Natural killer cell treated with Interleukin-12 subunit alpha and Interleukin-12 subunit beta and Interleukin-15 and Interleukin-18, amount 100 ng/mL, for 72 hours (primary cell): ENCODE data around the gene DFFA. TPM values are rescaled to one million over a fixed set of nuclear protein-coding genes. Genes with fewer than 3 reads are reported as not detected.
"Not testable (repeated sequence)": the region's sequence is repeated elsewhere in the genome, so short reads cannot be mapped to it uniquely, and the experiment has no call there.

Experiments
- ATAC-seq, 2 donors: fragments of 150-1000 bp; cut with Tn5 transposase in 1 of 2; sonication (Bioruptor Pico), chemical (Tn5 transposase) in 1 of 2; 2 replicates each; pipeline ENCODE4 v1.10.0; 2021
- DNase-seq: peaks from one replicate; pipeline ENCODE4 v3.0.0; 2022; ENCODE audit warnings: low spot score
- H3K27ac Mint-ChIP-seq, 2 donors: 1 replicate in 1 of 2; 2 replicates in 1 of 2; pipeline ENCODE4 v1.8.0; 2022; ENCODE audit warnings: mixed read lengths in 2 of 2, mild to moderate bottlenecking in 1 of 2, moderate library complexity in 1 of 2
- H3K27me3 Mint-ChIP-seq, 2 donors: 1 replicate in 1 of 2; 2 replicates in 1 of 2; pipeline ENCODE4 v1.8.0; 2022; ENCODE audit warnings: mixed read lengths in 2 of 2
- H3K36me3 Mint-ChIP-seq: one replicate; pipeline ENCODE4 v1.8.0; 2022; ENCODE audit warnings: mixed read lengths
- H3K4me1 Mint-ChIP-seq, 2 donors: 1 replicate in 1 of 2; 2 replicates in 1 of 2; pipeline ENCODE4 v1.8.0; 2022; ENCODE audit warnings: low read depth in 2 of 2, mixed read lengths in 2 of 2, mild to moderate bottlenecking in 1 of 2
- H3K4me3 Mint-ChIP-seq: one replicate; pipeline ENCODE4 v1.8.0; 2022; ENCODE audit warnings: mixed read lengths
- H3K9me3 Mint-ChIP-seq: 2 replicates; pipeline ENCODE4 v1.8.0; 2022; ENCODE audit warnings: mixed read lengths
- total RNA-seq, 2 donors: library from RNA; stranded (reverse); gene quantifications; one replicate each; pipeline ENCODE4 v1.2.3, GENCODE V29; 2022

DFFA gene
- total RNA-seq, 2 donors from 2014 or later = 40.0 to 59.4 TPM

DNA sequence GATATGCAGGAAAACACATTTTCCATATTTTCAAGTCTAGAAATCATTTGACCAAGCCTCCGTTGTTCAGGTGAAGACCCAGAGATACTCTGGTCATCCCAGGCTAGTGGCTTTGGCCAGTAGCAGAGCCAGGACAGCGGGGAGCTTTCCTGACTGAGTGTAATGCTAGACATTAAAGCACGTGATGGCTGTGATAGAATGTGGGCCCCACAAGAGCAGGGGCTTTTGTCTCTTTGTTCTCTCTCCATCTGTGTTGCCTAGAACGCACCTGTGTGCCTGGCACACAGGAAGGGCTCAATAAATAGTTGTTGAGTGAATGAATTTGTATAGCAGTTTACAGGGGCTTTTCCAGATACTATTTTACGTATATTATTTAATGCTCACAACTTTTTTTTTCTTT lies 31.5 kb downstream of the DFFA start:
- DNase-seq = no peak

DNA sequence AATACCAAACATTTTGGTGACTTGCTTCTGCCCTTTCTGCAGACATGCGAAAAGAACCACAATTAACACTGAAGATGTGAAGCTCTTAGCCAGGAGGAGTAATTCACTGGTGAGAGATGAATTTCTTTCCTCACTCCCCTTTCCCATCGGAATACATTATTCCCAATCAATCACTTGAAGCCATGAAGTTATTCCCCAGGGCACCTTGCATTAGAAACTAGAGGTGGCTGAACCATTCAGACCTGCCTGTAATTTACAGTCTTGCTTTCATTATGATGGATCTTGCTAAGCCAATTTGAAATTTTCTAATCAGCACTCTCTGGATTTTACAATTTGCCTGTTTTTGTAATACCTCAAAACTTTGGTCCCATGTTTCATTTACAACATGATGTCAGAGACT lies 32.0 kb downstream of the DFFA start:
- H3K4me3 Mint-ChIP-seq = no peak overlapping the region

More for the DNA sequence above, 31.5 kb downstream of the DFFA start:
- no peak for ATAC-seq
- Mint-ChIP-seq H3K4me1 (no peaks in the 10 kb centered on the region), H3K9me3 (no peaks in the 10 kb centered on the region), H3K27me3 (no peaks in the 10 kb centered on the region), H3K27ac (no peak overlapping the region), H3K4me3 (no peak overlapping the region), H3K36me3 (no peaks in the 10 kb centered on the region)

GRCh38 chr1:10438677-10439163 lies 33.6 kb downstream of the DFFA start:
- Mint-ChIP-seq H3K4me1 (no peaks in the 10 kb centered on the region), H3K27ac (no peak overlapping the region), H3K36me3 (no peaks in the 10 kb centered on the region), H3K9me3 (no peaks in the 10 kb centered on the region), H3K4me3 (no peak overlapping the region), H3K27me3 (no peaks in the 10 kb centered on the region)
- DNase-seq (no peak), ATAC-seq (no peak)

More for the DNA sequence above, 32.0 kb downstream of the DFFA start:
- no peak for DNase-seq
- no peak overlapping the region for H3K27ac Mint-ChIP-seq
- no peaks in the 10 kb centered on the region for H3K36me3 Mint-ChIP-seq
- no peaks in the 10 kb centered on the region for H3K4me1 Mint-ChIP-seq
- no peaks in the 10 kb centered on the region for H3K9me3 Mint-ChIP-seq
- no peak for ATAC-seq
- H3K27me3 Mint-ChIP-seq = no peaks in the 10 kb centered on the region

DNA sequence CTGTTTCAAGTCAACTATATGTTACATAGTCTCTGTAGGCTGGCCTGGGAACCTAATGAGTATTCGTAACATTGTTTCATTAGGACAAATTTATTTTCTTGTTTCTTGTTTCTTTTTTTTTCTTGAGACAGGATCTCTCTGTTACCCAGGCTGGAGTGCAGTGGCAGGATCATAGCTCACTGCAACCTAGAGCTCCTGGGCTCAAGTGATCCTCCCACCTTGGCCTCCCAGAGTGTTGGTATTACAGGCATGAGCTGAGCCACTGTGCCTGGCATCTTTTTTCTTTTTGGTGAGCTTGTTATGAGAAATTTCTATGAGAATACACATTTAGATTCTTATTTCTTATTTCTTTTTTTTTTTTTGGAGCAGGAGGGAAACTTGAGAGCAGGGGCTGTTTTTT lies 35.3 kb downstream of the DFFA start:
- no peaks in the 10 kb centered on the region for H3K4me1 Mint-ChIP-seq
- no peak overlapping the region for H3K4me3 Mint-ChIP-seq
- no peaks in the 10 kb centered on the region for H3K36me3 Mint-ChIP-seq
- no peaks in the 10 kb centered on the region for H3K9me3 Mint-ChIP-seq
- no peak for ATAC-seq
- H3K27ac Mint-ChIP-seq = peak overlapping the region in 1 of 2 donors; percentile 45
- no peaks in the 10 kb centered on the region for H3K27me3 Mint-ChIP-seq
- DNase-seq = no peak

- Mint-ChIP-seq H3K4me3 (no peak overlapping the region), H3K27ac (no peak overlapping the region), H3K27me3 (no peaks in the 10 kb centered on the region), H3K9me3 (no peaks in the 10 kb centered on the region), H3K4me1 (peaks cover 7 to 10% of the 10 kb centered on the region in 2 donors), H3K36me3 (no peaks in the 10 kb centered on the region)
- ATAC-seq (no peak), DNase-seq (no peak)
Measured at GRCh38 chr1:10434590-10434989, 37.7 kb downstream of the DFFA start.

DNA sequence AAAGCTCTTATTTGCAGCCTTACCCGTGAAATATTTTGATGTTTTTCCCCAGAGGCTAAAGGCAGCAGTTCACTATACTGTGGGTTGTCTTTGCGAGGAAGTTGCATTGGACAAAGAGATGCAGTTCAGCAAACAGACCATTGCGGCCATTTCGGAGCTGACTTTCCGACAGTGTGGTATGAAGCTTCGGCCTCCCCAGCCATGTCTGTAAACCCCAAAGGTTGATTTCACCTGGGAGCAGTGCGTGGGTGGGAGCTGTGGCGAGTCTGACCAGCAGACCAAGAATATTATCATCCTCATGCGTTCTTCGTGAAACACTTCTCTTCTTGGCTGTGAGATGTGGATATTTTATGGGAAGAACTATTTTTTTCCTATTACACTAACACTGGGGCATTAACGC lies 38.5 kb downstream of the DFFA start:
- Mint-ChIP-seq H3K4me3 (no peak overlapping the region), H3K9me3 (no peaks in the 10 kb centered on the region), H3K27me3 (no peaks in the 10 kb centered on the region), H3K27ac (no peak overlapping the region), H3K36me3 (no peaks in the 10 kb centered on the region), H3K4me1 (peaks cover 10 to 12% of the 10 kb centered on the region in 2 donors)
- no peak for DNase-seq
- no peak for ATAC-seq

GRCh38 chr1:10432910-10433700 lies 39.2 kb downstream of the DFFA start:
- ATAC-seq (no peak), DNase-seq (no peak)
- no peaks in the 10 kb centered on the region for H3K9me3 Mint-ChIP-seq
- H3K4me1 Mint-ChIP-seq = peaks cover 11 to 12% of the 10 kb centered on the region in 2 donors
- no peak overlapping the region for H3K27ac Mint-ChIP-seq
- no peaks in the 10 kb centered on the region for H3K27me3 Mint-ChIP-seq
- no peaks in the 10 kb centered on the region for H3K36me3 Mint-ChIP-seq
- no peak overlapping the region for H3K4me3 Mint-ChIP-seq

DNA sequence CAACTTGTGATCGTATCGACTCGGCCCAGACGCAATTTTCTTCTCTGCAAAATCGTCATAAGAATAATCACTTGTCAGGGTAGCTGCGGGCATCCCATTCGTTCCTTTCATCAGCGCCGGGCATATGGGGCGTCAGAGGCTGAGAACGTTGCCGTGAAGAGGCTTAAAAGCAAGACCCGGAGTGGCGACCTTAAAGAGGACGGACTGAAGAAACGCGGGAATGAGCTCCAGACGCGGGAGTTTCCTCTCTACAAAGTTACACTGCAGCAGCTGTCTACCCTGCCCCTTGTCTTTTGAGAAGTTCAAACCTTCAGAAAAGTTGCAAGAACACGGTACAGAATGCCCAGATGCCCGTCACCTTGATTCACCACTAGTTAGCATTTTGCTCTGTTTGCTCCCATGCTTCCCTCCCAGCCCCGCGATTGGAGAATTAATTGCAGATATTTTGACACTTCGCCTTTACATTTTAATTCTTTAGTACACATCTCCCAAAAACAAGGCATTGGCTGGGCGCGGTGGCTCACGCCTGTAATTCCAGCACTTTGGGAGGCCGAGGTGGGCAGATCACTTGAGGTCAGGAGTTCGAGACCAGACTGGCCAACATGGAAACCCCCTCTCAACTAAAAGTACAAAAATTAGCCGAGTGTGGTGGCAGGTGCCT lies 41.1 kb downstream of the DFFA start:
- Mint-ChIP-seq H3K36me3 (no peaks in the 10 kb centered on the region), H3K9me3 (no peaks in the 10 kb centered on the region), H3K27me3 (no peaks in the 10 kb centered on the region), H3K4me3 (peak overlapping the region; percentile 85), H3K27ac (peak overlapping the region; percentile 83 to 87), H3K4me1 (peaks cover 12 to 14% of the 10 kb centered on the region in 2 donors)
- DNase-seq (no peak), ATAC-seq (no peak)

DNA sequence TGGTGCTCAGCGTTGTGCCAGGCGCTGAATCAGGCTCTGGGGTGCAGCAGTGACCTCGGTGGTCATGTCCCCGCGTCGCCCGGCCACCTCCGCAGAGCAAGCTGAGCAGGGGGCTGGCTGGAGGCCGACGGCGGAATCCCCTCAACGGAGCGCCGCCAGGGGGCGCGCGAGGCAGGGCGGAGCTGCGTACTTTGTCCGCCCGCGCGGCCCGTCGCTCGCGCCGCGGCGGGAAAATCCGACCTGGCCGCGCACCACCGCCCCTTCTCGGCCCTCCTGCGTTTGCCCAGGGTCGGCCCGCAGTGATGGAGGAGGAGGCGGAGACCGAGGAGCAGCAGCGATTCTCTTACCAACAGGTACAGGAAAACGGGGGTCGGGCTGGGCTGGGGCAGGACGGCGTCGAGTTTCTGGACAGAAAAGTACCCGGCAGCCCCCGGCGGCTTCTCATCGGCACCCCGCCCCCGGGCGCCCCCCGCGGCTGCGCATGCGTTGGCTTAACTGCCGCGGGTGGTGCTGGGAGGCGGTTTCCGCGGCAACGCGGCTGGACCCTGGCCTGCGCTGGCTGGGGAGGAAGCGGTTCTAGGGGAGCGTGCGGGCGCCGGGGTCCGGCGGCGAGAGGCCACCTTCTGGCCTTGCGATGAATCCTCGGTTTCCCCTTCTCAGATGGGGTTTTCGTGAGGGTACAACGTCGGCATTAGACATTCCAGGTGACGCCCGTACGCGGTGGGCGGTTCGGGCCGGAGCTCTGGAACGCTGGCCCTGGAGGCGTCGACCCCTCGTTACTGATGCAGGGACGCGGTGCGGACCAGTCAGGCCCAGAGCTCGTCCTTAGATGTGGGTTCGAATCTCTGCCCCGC lies 41.9 kb downstream of the DFFA start, which contains the start of gene CENPS:
Gene CENPS (plus strand): TSS at position 218 of the 854 bp plus-strand sequence. CDS start 85 bp downstream, at position 303.
- DNase-seq = peak; percentile 96
- peak; percentile 94 to 97 for ATAC-seq
- Mint-ChIP-seq H3K27ac (peak within 1 kb of the TSS; percentile 83 to 87), H3K9me3 (no peaks in the 10 kb centered on the region), H3K27me3 (no peaks in the 10 kb centered on the region), H3K4me1 (peaks cover 12 to 14% of the 10 kb centered on the region in 2 donors), H3K4me3 (peak within 1 kb of the TSS; percentile 85), H3K36me3 (no peaks in the 10 kb centered on the region)

GRCh38 chr1:10429868-10430215 lies 42.5 kb downstream of the DFFA start:
- no peaks in the 10 kb centered on the region for H3K27me3 Mint-ChIP-seq

DNA sequence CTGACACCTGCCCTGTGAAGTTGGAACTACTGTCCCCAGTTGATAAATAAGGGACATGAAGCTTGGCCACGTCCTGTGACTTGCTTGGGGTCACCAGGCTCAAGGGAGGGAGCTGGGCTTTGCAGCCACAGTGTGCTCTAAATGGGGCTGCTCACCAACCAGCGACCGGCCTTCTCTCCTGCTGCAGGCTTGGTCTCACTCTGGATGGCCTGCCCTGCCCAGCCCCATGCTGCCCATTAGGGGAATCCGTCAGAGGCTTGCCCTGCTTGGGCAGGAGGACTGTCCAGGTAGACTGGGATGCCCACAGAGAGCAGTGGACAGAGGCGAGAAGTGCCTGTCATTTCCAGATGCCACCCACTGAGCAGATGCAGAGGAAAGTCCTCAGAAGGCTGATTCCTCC lies 43.3 kb downstream of the DFFA start:
- peak overlapping the region in 1 of 2 donors; percentile 83 for H3K27ac Mint-ChIP-seq
- H3K27me3 Mint-ChIP-seq = no peaks in the 10 kb centered on the region
- ATAC-seq (no peak), DNase-seq (no peak)
- H3K4me3 Mint-ChIP-seq = peak overlapping the region; percentile 85
- H3K36me3 Mint-ChIP-seq = no peaks in the 10 kb centered on the region
- no peaks in the 10 kb centered on the region for H3K9me3 Mint-ChIP-seq
- H3K4me1 Mint-ChIP-seq = peaks cover 12 to 14% of the 10 kb centered on the region in 2 donors

More at GRCh38 chr1:10429868-10430215, 42.5 kb downstream of the DFFA start:
- DNase-seq (no peak), ATAC-seq (peak in 1 of 2 donors; percentile 8)
- peak overlapping the region; percentile 85 for H3K4me3 Mint-ChIP-seq
- peaks cover 12 to 14% of the 10 kb centered on the region in 2 donors for H3K4me1 Mint-ChIP-seq
- H3K27ac Mint-ChIP-seq = peak overlapping the region; percentile 83 to 87
- H3K9me3 Mint-ChIP-seq = no peaks in the 10 kb centered on the region
- no peaks in the 10 kb centered on the region for H3K36me3 Mint-ChIP-seq

DNA sequence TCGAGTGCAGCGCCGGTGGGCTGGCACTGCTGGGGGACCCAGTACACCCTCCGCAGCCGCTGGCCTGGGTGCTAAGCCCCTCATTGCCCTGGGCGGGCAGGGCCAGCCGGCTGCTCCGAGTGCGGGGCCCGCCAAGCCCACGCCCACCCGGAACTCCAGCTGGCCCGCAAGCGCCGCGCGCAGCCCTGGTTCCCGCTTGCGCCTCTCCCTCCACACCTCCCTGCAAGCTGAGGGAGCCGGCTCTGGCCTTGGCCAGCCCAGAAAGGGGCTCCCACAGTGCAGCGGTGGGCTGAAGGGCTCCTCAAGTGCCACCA lies 45.8 kb downstream of the DFFA start:
- not testable (repeated sequence) for H3K9me3 Mint-ChIP-seq, H3K4me3 Mint-ChIP-seq, H3K27me3 Mint-ChIP-seq, H3K27ac Mint-ChIP-seq, ATAC-seq, H3K36me3 Mint-ChIP-seq, DNase-seq
- H3K4me1 Mint-ChIP-seq = peaks cover 12 to 14% of the 10 kb centered on the region in 2 donors

- H3K4me3 Mint-ChIP-seq, H3K27me3 Mint-ChIP-seq, H3K9me3 Mint-ChIP-seq, DNase-seq, H3K36me3 Mint-ChIP-seq, ATAC-seq: not testable (repeated sequence)
- peak overlapping the region in 1 of 2 donors; percentile 8 for H3K27ac Mint-ChIP-seq
- H3K4me1 Mint-ChIP-seq = peaks cover 12% of the 10 kb centered on the region in 2 donors
Measured at GRCh38 chr1:10425826-10426534, 46.3 kb downstream of the DFFA start.
